SU-DHL-6 (cell line): Measurements from ENCODE around the gene GPSM1.
"Not testable (repeated sequence)": the region's sequence is repeated elsewhere in the genome, so short reads cannot be mapped to it uniquely, and the experiment has no call there.

Experiments used
- H2AFZ ChIP-seq: fragments of 200-600 bp; sonication (generic); 2 replicates; pipeline ENCODE4 v1.6.1; 2014; ENCODE audit warnings: low read depth, mild to moderate bottlenecking, moderate library complexity, mixed read lengths, antibody characterized with exemption, low read length; ENCODE audit not compliant: severe bottlenecking
- H3F3A ChIP-seq: fragments of 200-600 bp; shearing (Covaris generic); 2 replicates; pipeline ENCODE4 v1.6.0; 2016; ENCODE audit warnings: antibody characterized with exemption, mild to moderate bottlenecking; ENCODE audit not compliant: insufficient read depth
- H3K27ac ChIP-seq: fragments of 200-600 bp; sonication (generic); 2 replicates; pipeline ENCODE4 v1.5.1; 2016; ENCODE audit warnings: low read depth, mild to moderate bottlenecking, low read length, moderate library complexity, mixed read lengths
- H3K27me3 ChIP-seq: fragments of 200-600 bp; sonication (generic), shearing (Covaris generic); 2 replicates; pipeline ENCODE4 v1.6.0; 2014; ENCODE audit warnings: mild to moderate bottlenecking, low read length
- H3K36me3 ChIP-seq: fragments of 200-600 bp; sonication (generic); 2 replicates; pipeline ENCODE4 v1.6.1; 2014; ENCODE audit warnings: mild to moderate bottlenecking, low read length, mixed read lengths
- H3K4me2 ChIP-seq: fragments of 300-600, 200-600 bp; shearing (Covaris generic), sonication (generic); 2 replicates; pipeline ENCODE4 v1.6.0; 2014; ENCODE audit warnings: low read length, low read depth, mild to moderate bottlenecking; ENCODE audit not compliant: poor library complexity, severe bottlenecking
- H3K4me3 ChIP-seq: fragments of 200-600 bp; sonication (generic); 2 replicates; pipeline ENCODE4 v1.5.1; 2014; ENCODE audit warnings: antibody characterized with exemption, low read length, mild to moderate bottlenecking, mixed read lengths; ENCODE audit not compliant: insufficient read depth, poor library complexity, severe bottlenecking
- H3K79me2 ChIP-seq: fragments of 200-600 bp; sonication (generic); 2 replicates; pipeline ENCODE4 v1.6.1; 2014; ENCODE audit warnings: mild to moderate bottlenecking, low read length, moderate library complexity; ENCODE audit not compliant: insufficient read depth
- H3K9ac ChIP-seq: fragments of 200-600 bp; sonication (generic); 2 replicates; pipeline ENCODE4 v1.7.0; 2014; ENCODE audit warnings: mild to moderate bottlenecking, low read length
- H3K9me2 ChIP-seq: fragments of 200-600 bp; sonication (generic); replicated peaks from 2 replicates; pipeline ENCODE4 v1.6.1; 2014; ENCODE audit warnings: low read length; ENCODE audit not compliant: insufficient read depth
- H3K9me3 ChIP-seq: fragments of 200-600 bp; sonication (generic); 2 replicates; pipeline ENCODE4 v1.6.1; 2014; ENCODE audit warnings: low read length, mixed read lengths; ENCODE audit not compliant: insufficient read depth
- H4K20me1 ChIP-seq: fragments of 200-600 bp; sonication (generic); 2 replicates; pipeline ENCODE4 v1.6.1; 2014; ENCODE audit warnings: low read depth, mild to moderate bottlenecking, antibody characterized with exemption, low read length, moderate library complexity, mixed read lengths
- CTCF ChIP-seq: fragments of 200-600 bp; sonication (generic); IDR thresholded peaks from one replicate; pipeline ENCODE4 v1.5.1; 2017; ENCODE audit warnings: antibody characterized with exemption, mild to moderate bottlenecking, low read length, moderate library complexity; ENCODE audit not compliant: insufficient read depth, poor library complexity, severe bottlenecking
- EZH2phosphoT487 ChIP-seq: fragments of 200-600 bp; sonication (generic), shearing (Covaris generic); conservative IDR thresholded peaks from 2 replicates; pipeline ENCODE4 v1.6.1; 2018; ENCODE audit warnings: mild to moderate bottlenecking, antibody characterized with exemption, low read length, moderate library complexity, mixed read lengths

Gene GPSM1

GRCh38 chr9:136347472-136348256 lies 20.3 kb downstream of the GPSM1 start:
- Histone ChIP-seq H2AFZ (no peak overlapping the region), H4K20me1 (no peaks in the 10 kb centered on the region), H3K27me3 (no peaks in the 10 kb centered on the region), H3K79me2 (no peaks in the 10 kb centered on the region), H3K9me3 (no peaks in the 10 kb centered on the region), H3F3A (no peaks in the 10 kb centered on the region), H3K9ac (no peak overlapping the region), H3K4me3 (no peak overlapping the region), H3K4me2 (no peak overlapping the region), H3K9me2 (no peaks in the 10 kb centered on the region), H3K27ac (no peak overlapping the region), H3K36me3 (no peaks in the 10 kb centered on the region)
- TF ChIP-seq CTCF (no peak), EZH2phosphoT487 (no peak)

- H3K36me3 ChIP-seq: no peaks in the 10 kb centered on the region
- H3K79me2 ChIP-seq: no peaks in the 10 kb centered on the region
- no peaks in the 10 kb centered on the region for H3K9me3 ChIP-seq
- H2AFZ ChIP-seq: no peak overlapping the region
- no peak overlapping the region for H3K27ac ChIP-seq
- H3F3A ChIP-seq: no peaks in the 10 kb centered on the region
- H4K20me1 ChIP-seq: no peaks in the 10 kb centered on the region
- TF ChIP-seq EZH2phosphoT487: no peak
- H3K27me3 ChIP-seq: no peaks in the 10 kb centered on the region
- H3K4me3 ChIP-seq: no peak overlapping the region
- no peak overlapping the region for H3K9ac ChIP-seq
- H3K4me2 ChIP-seq: no peak overlapping the region
- H3K9me2 ChIP-seq: no peaks in the 10 kb centered on the region
Observed at GRCh38 chr9:136348691-136349090, 21.4 kb downstream of the GPSM1 start.

- Histone ChIP-seq H3K79me2 (no peaks in the 10 kb centered on the region), H4K20me1 (no peaks in the 10 kb centered on the region), H3K9me3 (no peaks in the 10 kb centered on the region), H3K9me2 (no peaks in the 10 kb centered on the region), H3K4me2 (no peak overlapping the region), H3K36me3 (no peaks in the 10 kb centered on the region), H3K4me3 (no peak overlapping the region), H2AFZ (no peak overlapping the region), H3F3A (no peaks in the 10 kb centered on the region), H3K9ac (no peak overlapping the region), H3K27ac (no peak overlapping the region), H3K27me3 (no peaks in the 10 kb centered on the region)
- no peak for TF ChIP-seq CTCF
- TF ChIP-seq EZH2phosphoT487: no peak
Observed at GRCh38 chr9:136349546-136349945, 22.2 kb downstream of the GPSM1 start.

- H3K27me3 ChIP-seq: no peaks in the 10 kb centered on the region
- H3K4me2 ChIP-seq: no peak overlapping the region
- no peak overlapping the region for H3K27ac ChIP-seq
- H2AFZ ChIP-seq: no peak overlapping the region
- no peaks in the 10 kb centered on the region for H3K9me2 ChIP-seq
- H3K79me2 ChIP-seq: no peaks in the 10 kb centered on the region
- H3K4me3 ChIP-seq: no peak overlapping the region
- H4K20me1 ChIP-seq: no peaks in the 10 kb centered on the region
- H3F3A ChIP-seq: no peaks in the 10 kb centered on the region
- no peak for TF ChIP-seq EZH2phosphoT487
- no peak for TF ChIP-seq CTCF
- no peaks in the 10 kb centered on the region for H3K36me3 ChIP-seq
- H3K9me3 ChIP-seq: no peaks in the 10 kb centered on the region
- no peak overlapping the region for H3K9ac ChIP-seq
Observed at GRCh38 chr9:136351252-136351800, 24.0 kb downstream of the GPSM1 start.

- not testable (repeated sequence) for H3K79me2 ChIP-seq, H3K27me3 ChIP-seq, H3K9me3 ChIP-seq, H2AFZ ChIP-seq, H3K36me3 ChIP-seq, H3K4me3 ChIP-seq, H3K4me2 ChIP-seq, H3F3A ChIP-seq, H3K27ac ChIP-seq, H3K9ac ChIP-seq, H4K20me1 ChIP-seq, H3K9me2 ChIP-seq
Observed at GRCh38 chr9:136351868-136352267, 24.5 kb downstream of the GPSM1 start.
